Ectodermal cell (in vitro differentiated cells): ENCODE results near the gene CASQ1.

Experiments
- H3K27ac ChIP-seq: 2 replicates; pipeline ENCODE4 v1.7.0; 2013; ENCODE audit warnings: mild to moderate bottlenecking, low read depth, low read length; ENCODE audit not compliant: insufficient read depth, poor library complexity, severe bottlenecking
- H3K27me3 ChIP-seq: 2 replicates; pipeline ENCODE4 v1.7.0; 2013; ENCODE audit warnings: mild to moderate bottlenecking, low read length; ENCODE audit not compliant: insufficient read depth, control insufficient read depth, poor library complexity, severe bottlenecking
- H3K36me3 ChIP-seq: one replicate; pipeline ENCODE4 v1.7.0; 2013; ENCODE audit warnings: low read length; ENCODE audit not compliant: control insufficient read depth, insufficient read depth
- H3K4me1 ChIP-seq: one replicate; pipeline ENCODE4 v1.7.0; 2013; ENCODE audit warnings: low read length; ENCODE audit not compliant: control insufficient read depth, insufficient read depth
- H3K4me3 ChIP-seq: 2 replicates; pipeline ENCODE4 v1.7.0; 2013; ENCODE audit warnings: low read depth, low read length, control low read depth; ENCODE audit not compliant: insufficient read depth
- H3K9me3 ChIP-seq: 2 replicates; pipeline ENCODE4 v1.7.0; 2013; ENCODE audit warnings: mild to moderate bottlenecking, low read length, moderate library complexity; ENCODE audit not compliant: control insufficient read depth
- WGBS, 2 experiments: methylation state at CpG; one replicate each; pipeline ENCODE4 v1.1.7; 2013; ENCODE audit warnings: missing lambda C conversion rate in 2 of 2; 5-methylcytosine and 5-hydroxymethylcytosine counted together

The CASQ1 gene

GRCh38 chr1:160186246-160186645 is 4.1 kb upstream of the CASQ1 start:
- Histone ChIP-seq H3K27ac (no peak overlapping the region), H3K27me3 (no peaks in the 10 kb centered on the region), H3K9me3 (no peaks in the 10 kb centered on the region), H3K36me3 (no peaks in the 10 kb centered on the region), H3K4me3 (no peak overlapping the region), H3K4me1 (no peaks in the 10 kb centered on the region)
- WGBS, 2 experiments = 94% methylated on average over 7 of the region's 7 CpGs

GRCh38 chr1:160186729-160187128 is 3.6 kb upstream of the CASQ1 start:
- Histone ChIP-seq H3K36me3 (no peaks in the 10 kb centered on the region), H3K4me3 (no peak overlapping the region), H3K9me3 (no peaks in the 10 kb centered on the region), H3K27me3 (no peaks in the 10 kb centered on the region), H3K4me1 (no peaks in the 10 kb centered on the region), H3K27ac (no peak overlapping the region)
- 84 to 95% methylated on average over 2 of the region's 2 CpGs for WGBS, 2 experiments

GRCh38 chr1:160187407-160187806 is 3.0 kb upstream of the CASQ1 start:
- no peaks in the 10 kb centered on the region for H3K27me3 ChIP-seq
- WGBS, 2 experiments = 89 to 90% methylated on average over 7 of the region's 7 CpGs
- H3K4me1 ChIP-seq = no peaks in the 10 kb centered on the region
- H3K9me3 ChIP-seq = no peaks in the 10 kb centered on the region
- no peak overlapping the region for H3K27ac ChIP-seq
- no peak overlapping the region for H3K4me3 ChIP-seq
- no peaks in the 10 kb centered on the region for H3K36me3 ChIP-seq

- Histone ChIP-seq H3K9me3 (no peaks in the 10 kb centered on the region), H3K27me3 (no peaks in the 10 kb centered on the region), H3K27ac (no peak overlapping the region), H3K4me1 (peaks cover 5% of the 10 kb centered on the region), H3K36me3 (no peaks in the 10 kb centered on the region), H3K4me3 (no peak overlapping the region)
- 96% methylated on average over 7 of the region's 7 CpGs for WGBS, 2 experiments
Measured at GRCh38 chr1:160188341-160188740, 2.0 kb upstream of the CASQ1 start.

GRCh38 chr1:160191756-160192155 is 1.4 kb downstream of the CASQ1 start:
- 94 to 96% methylated on average over 3 of the region's 3 CpGs for WGBS, 2 experiments
- H3K9me3 ChIP-seq = no peaks in the 10 kb centered on the region

GRCh38 chr1:160192234-160192633 is 1.9 kb downstream of the CASQ1 start:
- H3K4me3 ChIP-seq = no peak overlapping the region
- H3K27me3 ChIP-seq = no peaks in the 10 kb centered on the region
- no peaks in the 10 kb centered on the region for H3K9me3 ChIP-seq
- H3K27ac ChIP-seq = no peak overlapping the region
- H3K36me3 ChIP-seq = no peaks in the 10 kb centered on the region
- H3K4me1 ChIP-seq = peaks cover 7% of the 10 kb centered on the region

More at GRCh38 chr1:160191756-160192155, 1.4 kb downstream of the CASQ1 start:
- Histone ChIP-seq H3K27me3 (no peaks in the 10 kb centered on the region), H3K4me3 (no peak overlapping the region), H3K36me3 (no peaks in the 10 kb centered on the region), H3K27ac (no peak overlapping the region), H3K4me1 (peaks cover 7% of the 10 kb centered on the region)

GRCh38 chr1:160193091-160193819 is 2.9 kb downstream of the CASQ1 start:
- no peaks in the 10 kb centered on the region for H3K9me3 ChIP-seq
- no peaks in the 10 kb centered on the region for H3K27me3 ChIP-seq
- H3K36me3 ChIP-seq = no peaks in the 10 kb centered on the region
- peaks cover 7% of the 10 kb centered on the region for H3K4me1 ChIP-seq
- 40% methylated on average over 16 of the region's 16 CpGs for WGBS, 2 experiments
- no peak overlapping the region for H3K4me3 ChIP-seq
- no peak overlapping the region for H3K27ac ChIP-seq

GRCh38 chr1:160193832-160194736 is 3.7 kb downstream of the CASQ1 start:
- Histone ChIP-seq H3K9me3 (no peaks in the 10 kb centered on the region), H3K36me3 (no peaks in the 10 kb centered on the region), H3K27ac (no peak overlapping the region), H3K4me1 (peaks cover 7% of the 10 kb centered on the region), H3K27me3 (no peaks in the 10 kb centered on the region), H3K4me3 (no peak overlapping the region)
- 68 to 71% methylated on average over 9 of the region's 9 CpGs for WGBS, 2 experiments

GRCh38 chr1:160194737-160195059 is 4.3 kb downstream of the CASQ1 start:
- H3K36me3 ChIP-seq = no peaks in the 10 kb centered on the region
- 88 to 95% methylated on average over 2 of the region's 2 CpGs for WGBS, 2 experiments
- H3K9me3 ChIP-seq = no peaks in the 10 kb centered on the region
- H3K4me3 ChIP-seq = no peak overlapping the region
- no peaks in the 10 kb centered on the region for H3K27me3 ChIP-seq
- H3K4me1 ChIP-seq = peaks cover 7% of the 10 kb centered on the region
- no peak overlapping the region for H3K27ac ChIP-seq

GRCh38 chr1:160196143-160196542 is 5.8 kb downstream of the CASQ1 start:
- Histone ChIP-seq H3K27ac (no peak overlapping the region), H3K36me3 (no peaks in the 10 kb centered on the region), H3K27me3 (no peaks in the 10 kb centered on the region), H3K4me3 (no peak overlapping the region), H3K4me1 (peaks cover 7% of the 10 kb centered on the region), H3K9me3 (no peaks in the 10 kb centered on the region)
- 90 to 92% methylated on average over 4 of the region's 4 CpGs for WGBS, 2 experiments
